HCT116 (cell line): ENCODE measurements around the gene CMC4. TPM values are rescaled to one million over a fixed set of nuclear protein-coding genes. Genes with fewer than 3 reads are reported as not detected.

Experiments
- ATAC-seq: fragments of 200-7000 bp; cut with Tn5 transposase; 2 replicates; pipeline ENCODE4 v1.9.1; 2020; ENCODE audit warnings: mild to moderate bottlenecking, moderate library complexity
- BruUV-seq: library from RNA; stranded (reverse); fragments of 400-500 nt; replicated peaks from 2 replicates; lab custom pipeline; 2021; lab: Mats Ljungman, UMichigan
- CTCF ChIA-PET: fragments of 300-600 bp; sonication (Branson Sonifier 250); formaldehyde crosslinking; loops from one replicate; lab custom pipeline; 2021; ENCODE audit warnings: antibody characterized with exemption; lab: Charles Lee
- POLR2A ChIA-PET: fragments of 300-600, 350-600 bp; sonication (Branson Sonifier 250); formaldehyde crosslinking; loops from one replicate; lab custom pipeline; 2021; ENCODE audit warnings: antibody characterized with exemption; lab: Charles Lee
- RAD21 ChIA-PET, 2 experiments: fragments of 300-600 bp; sonication (Branson Sonifier 250); formaldehyde crosslinking; loops; one replicate each; lab custom pipeline; 2023; ENCODE audit warnings: low total read pairs in 2 of 2; ENCODE audit not compliant: uncharacterized antibody in 2 of 2, unreplicated experiment in 2 of 2, low non-redundant PET in 1 of 2; lab: Charles Lee
- DNase-seq: peaks from one replicate; pipeline ENCODE4 v3.0.0-alpha.2; 2010; ENCODE audit warnings: low read depth, low spot score
- H2AFZ ChIP-seq: fragments of 200-600 bp; shearing (Covaris generic), sonication (generic); 2 replicates; pipeline ENCODE4 v1.6.1; 2017; ENCODE audit warnings: low read depth, mixed run types, mixed read lengths, antibody characterized with exemption, low read length; ENCODE audit not compliant: poor library complexity, severe bottlenecking
- H3K27ac ChIP-seq: 2 replicates; pipeline ENCODE4 v1.5.1; 2012; ENCODE audit warnings: low read depth, low read length
- H3K27me3 ChIP-seq: fragments of 200-600 bp; sonication (generic); 2 replicates; pipeline ENCODE4 v1.6.1; 2016; ENCODE audit warnings: mixed run types, low read length, mixed read lengths; ENCODE audit not compliant: insufficient read depth
- H3K36me3 ChIP-seq, 2 experiments: fragments of 200-500 bp in 1 of 2; fragments of 200-600 bp in 1 of 2; sonication (Bioruptor generic) in 1 of 2; sonication (generic) in 1 of 2; 2 replicates each; pipeline versions ENCODE4 v1.5.1 to v1.6.1; 2014 to 2016; ENCODE audit warnings: low read length in 2 of 2, inconsistent platforms in 1 of 2, mixed read lengths in 1 of 2, mixed run types in 1 of 2; ENCODE audit not compliant: insufficient read depth in 2 of 2, control insufficient read depth in 1 of 2
- H3K4me1 ChIP-seq, 2 experiments: fragments of 200-600 bp in 1 of 2; sonication (generic) in 1 of 2; 2 replicates each; pipeline versions ENCODE4 v1.5.1 to v1.6.1; 2012 to 2017; ENCODE audit warnings: low read length in 2 of 2, inconsistent platforms in 1 of 2, mild to moderate bottlenecking in 1 of 2, mixed read lengths in 1 of 2, mixed run types in 1 of 2, moderate library complexity in 1 of 2; ENCODE audit not compliant: insufficient read depth in 2 of 2, control insufficient read depth in 1 of 2
- H3K4me2 ChIP-seq: fragments of 200-600 bp; sonication (generic); 2 replicates; pipeline ENCODE4 v1.6.1; 2017; ENCODE audit warnings: mixed run types, low read length, mixed read lengths
- H3K4me3 ChIP-seq, 2 experiments: fragments of 200-600 bp in 1 of 2; sonication (generic) in 1 of 2; replicated peaks in 1 of 2; 2 replicates each; pipeline ENCODE4 v1.5.1; 2011 to 2016; ENCODE audit warnings: low read length in 2 of 2, control low read depth in 1 of 2, low read depth in 1 of 2, mild to moderate bottlenecking in 1 of 2, mixed read lengths in 1 of 2, mixed run types in 1 of 2
- H3K79me2 ChIP-seq: fragments of 200-600 bp; sonication (generic); 2 replicates; pipeline ENCODE4 v1.6.1; 2017; ENCODE audit warnings: mild to moderate bottlenecking, mixed run types, low read length, moderate library complexity, mixed read lengths; ENCODE audit not compliant: insufficient read depth
- H3K9ac ChIP-seq: fragments of 200-600 bp; sonication (generic); 2 replicates; pipeline ENCODE4 v1.6.1; 2016; ENCODE audit warnings: low read length, mixed read lengths
- H3K9me2 ChIP-seq: fragments of 200-600 bp; sonication (generic), shearing (Covaris generic); 2 replicates; pipeline ENCODE4 v1.6.1; 2017; ENCODE audit warnings: mixed run types, mild to moderate bottlenecking, moderate library complexity; ENCODE audit not compliant: insufficient read depth
- H3K9me3 ChIP-seq, 2 experiments: fragments of 200-500 bp in 1 of 2; fragments of 200-600 bp in 1 of 2; sonication (Bioruptor generic) in 1 of 2; sonication (generic) in 1 of 2; 2 replicates each; pipeline ENCODE4 v1.6.1; 2014 to 2017; ENCODE audit warnings: low read length in 2 of 2, mixed read lengths in 2 of 2, inconsistent platforms in 1 of 2, low read depth in 1 of 2, mild to moderate bottlenecking in 1 of 2, mixed run types in 1 of 2, moderate library complexity in 1 of 2; ENCODE audit not compliant: control insufficient read depth in 1 of 2, insufficient read depth in 1 of 2
- H4K20me1 ChIP-seq: fragments of 200-600 bp; sonication (generic), shearing (Covaris generic); 2 replicates; pipeline ENCODE4 v1.6.1; 2017; ENCODE audit warnings: mixed run types, mild to moderate bottlenecking, moderate library complexity; ENCODE audit not compliant: insufficient read depth
- ATF3 ChIP-seq: IDR thresholded peaks from 2 replicates; pipeline ENCODE4 v1.6.1; 2012
- CBX3 ChIP-seq: IDR thresholded peaks from 2 replicates; pipeline ENCODE4 v1.6.1; 2012; ENCODE audit warnings: low read depth
- EZH2 ChIP-seq: fragments of 200-600 bp; sonication (generic); IDR thresholded peaks from 2 replicates; pipeline ENCODE4 v1.6.1; 2017; ENCODE audit warnings: antibody characterized with exemption, mixed run types
- EZH2phosphoT487 ChIP-seq: fragments of 200-600 bp; IDR thresholded peaks from 2 replicates; pipeline ENCODE4 v1.6.1; 2018; ENCODE audit warnings: antibody characterized with exemption, borderline replicate concordance
- RAD21 ChIP-seq: IDR thresholded peaks from 2 replicates; pipeline ENCODE4 v1.6.1; 2012; ENCODE audit warnings: low read depth, mild to moderate bottlenecking
- SIN3A ChIP-seq: IDR thresholded peaks from 2 replicates; pipeline ENCODE4 v1.6.1; 2012; ENCODE audit warnings: low read depth
- ZFX ChIP-seq: fragments of 450-650 bp; IDR thresholded peaks from 2 replicates; pipeline ENCODE4 v1.6.1; 2017
- intact Hi-C: fragments of 100-400 bp; cut with micrococcal nuclease; formaldehyde crosslinking; loops from 2 replicates; pipeline ENCODE4 v1.10.0; 2022
- total RNA-seq: library from RNA; stranded (reverse); gene quantifications from one replicate; pipeline ENCODE4 v1.2.1, GENCODE V29; 2021; ENCODE audit not compliant: unreplicated experiment
- TF ChIP-seq, protein P1 (sequence below): IDR thresholded peaks from 2 replicates; pipeline ENCODE4 v1.6.1; 2012
- TF ChIP-seq, protein P2 (sequence below): IDR thresholded peaks from 2 replicates; pipeline ENCODE4 v1.6.1; 2012; ENCODE audit warnings: low read depth

Gene CMC4
- total RNA-seq, 1 experiment from 2014 or later = 5.3 TPM

- ChIA-PET CTCF (interaction anchor here (1.3 kb wide), 1 partner anchor 10 kb away, joined by 3 read pairs; no protein-coding TSS in a partner anchor), POLR2A (no interaction called here), RAD21 (no interaction called here)
- no peak overlapping the region for H3K27ac ChIP-seq
- no peaks in the 10 kb centered on the region for H3K4me1 ChIP-seq
- DNase-seq (no peak), ATAC-seq (no peak)
- no peaks in the 10 kb centered on the region for H3K36me3 ChIP-seq
- H3K9me2 ChIP-seq = no peaks in the 10 kb centered on the region
- no peak overlapping the region for H2AFZ ChIP-seq
- no peaks in the 10 kb centered on the region for H3K27me3 ChIP-seq
- no peaks in the 10 kb centered on the region for H3K79me2 ChIP-seq
- no peak overlapping the region for H3K4me2 ChIP-seq
- BruUV-seq = no TSS peak
- H3K9me3 ChIP-seq = no peaks in the 10 kb centered on the region
- no peaks in the 10 kb centered on the region for H4K20me1 ChIP-seq
- no peak overlapping the region for H3K9ac ChIP-seq
- TF ChIP-seq, protein P1, sequence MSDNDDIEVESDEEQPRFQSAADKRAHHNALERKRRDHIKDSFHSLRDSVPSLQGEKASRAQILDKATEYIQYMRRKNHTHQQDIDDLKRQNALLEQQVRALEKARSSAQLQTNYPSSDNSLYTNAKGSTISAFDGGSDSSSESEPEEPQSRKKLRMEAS = no peak
- TF ChIP-seq ATF3 (no peak), RAD21 (no peak), CBX3 (no peak), ZFX (no peak), EZH2 (no peak)
- intact Hi-C loops = no loop called here
- no peak overlapping the region for H3K4me3 ChIP-seq
These were observed 24.0 kb downstream of the CMC4 start for GRCh38 chrX:155046811-155047528.

DNA sequence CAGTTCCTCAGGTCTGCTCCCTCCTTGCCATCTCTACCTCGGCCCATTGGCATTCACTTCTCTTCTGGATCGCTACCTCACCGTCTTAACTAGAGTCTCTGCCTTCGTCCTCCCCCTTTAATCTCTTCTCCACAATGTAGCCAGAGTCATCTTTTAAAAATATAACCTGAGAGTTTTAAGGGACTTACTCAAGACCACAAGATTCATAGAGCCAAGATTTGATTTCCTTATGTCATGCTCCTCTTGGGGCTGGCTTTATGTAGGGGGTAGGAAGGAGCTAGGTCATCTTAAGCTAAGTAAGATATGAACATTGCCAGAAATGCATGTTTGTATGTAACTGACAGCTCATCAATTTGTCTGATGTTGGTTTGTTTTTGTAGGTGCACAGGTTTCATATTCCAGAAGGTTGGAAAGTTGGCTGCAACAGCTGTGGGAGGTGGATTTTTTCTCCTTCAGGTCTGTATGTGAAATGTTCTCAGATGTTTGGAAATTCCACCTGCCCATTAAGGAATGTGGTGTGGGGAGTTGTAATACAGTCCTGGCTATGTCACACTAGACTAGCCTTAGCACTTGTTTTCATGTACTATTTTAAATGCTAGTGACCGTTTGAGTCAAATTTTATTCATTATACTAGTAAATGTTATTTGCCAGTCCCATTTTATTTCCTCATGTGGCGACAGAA lies 24.7 kb downstream of the CMC4 start:
- TF ChIP-seq EZH2phosphoT487 (no peak), ZFX (no peak), SIN3A (no peak), CBX3 (no peak)
- TF ChIP-seq, protein P2, sequence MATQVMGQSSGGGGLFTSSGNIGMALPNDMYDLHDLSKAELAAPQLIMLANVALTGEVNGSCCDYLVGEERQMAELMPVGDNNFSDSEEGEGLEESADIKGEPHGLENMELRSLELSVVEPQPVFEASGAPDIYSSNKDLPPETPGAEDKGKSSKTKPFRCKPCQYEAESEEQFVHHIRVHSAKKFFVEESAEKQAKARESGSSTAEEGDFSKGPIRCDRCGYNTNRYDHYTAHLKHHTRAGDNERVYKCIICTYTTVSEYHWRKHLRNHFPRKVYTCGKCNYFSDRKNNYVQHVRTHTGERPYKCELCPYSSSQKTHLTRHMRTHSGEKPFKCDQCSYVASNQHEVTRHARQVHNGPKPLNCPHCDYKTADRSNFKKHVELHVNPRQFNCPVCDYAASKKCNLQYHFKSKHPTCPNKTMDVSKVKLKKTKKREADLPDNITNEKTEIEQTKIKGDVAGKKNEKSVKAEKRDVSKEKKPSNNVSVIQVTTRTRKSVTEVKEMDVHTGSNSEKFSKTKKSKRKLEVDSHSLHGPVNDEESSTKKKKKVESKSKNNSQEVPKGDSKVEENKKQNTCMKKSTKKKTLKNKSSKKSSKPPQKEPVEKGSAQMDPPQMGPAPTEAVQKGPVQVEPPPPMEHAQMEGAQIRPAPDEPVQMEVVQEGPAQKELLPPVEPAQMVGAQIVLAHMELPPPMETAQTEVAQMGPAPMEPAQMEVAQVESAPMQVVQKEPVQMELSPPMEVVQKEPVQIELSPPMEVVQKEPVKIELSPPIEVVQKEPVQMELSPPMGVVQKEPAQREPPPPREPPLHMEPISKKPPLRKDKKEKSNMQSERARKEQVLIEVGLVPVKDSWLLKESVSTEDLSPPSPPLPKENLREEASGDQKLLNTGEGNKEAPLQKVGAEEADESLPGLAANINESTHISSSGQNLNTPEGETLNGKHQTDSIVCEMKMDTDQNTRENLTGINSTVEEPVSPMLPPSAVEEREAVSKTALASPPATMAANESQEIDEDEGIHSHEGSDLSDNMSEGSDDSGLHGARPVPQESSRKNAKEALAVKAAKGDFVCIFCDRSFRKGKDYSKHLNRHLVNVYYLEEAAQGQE = no peak
- TF ChIP-seq, all 23 proteins: peak for 0
- RAD21 ChIA-PET = no interaction called here

More for the DNA sequence above, 24.7 kb downstream of the CMC4 start:
- DNase-seq = no peak
- Histone ChIP-seq H3K4me2 (no peak overlapping the region), H3K4me3 (no peak overlapping the region), H3K4me1 (no peaks in the 10 kb centered on the region), H3K9me2 (no peaks in the 10 kb centered on the region), H3K36me3 (no peaks in the 10 kb centered on the region), H3K9ac (no peak overlapping the region), H3K27ac (no peak overlapping the region), H3K9me3 (no peaks in the 10 kb centered on the region), H3K79me2 (no peaks in the 10 kb centered on the region), H4K20me1 (no peaks in the 10 kb centered on the region), H2AFZ (no peak overlapping the region), H3K27me3 (no peaks in the 10 kb centered on the region)
- intact Hi-C loops = no loop called here
- ChIA-PET CTCF (interaction anchor here (1.3 kb wide), 1 partner anchor 11 kb away, joined by 3 read pairs; no protein-coding TSS in a partner anchor), POLR2A (no interaction called here)
- ATAC-seq = no peak
- no TSS peak for BruUV-seq
